HepG2 (cell line): ENCODE results near the gene BUB1. TPM values are rescaled to one million over a fixed set of nuclear protein-coding genes. Genes with fewer than 3 reads are reported as not detected.
A peak's percentile ranks its signal among the peaks of the same experiment; 100 is the strongest.

ENCODE experiments used
- AKAP8 ChIP-seq: sonication (generic); formaldehyde crosslinking; IDR thresholded peaks from 2 replicates; pipeline ENCODE4 v1.5.1; 2020; ENCODE audit warnings: mild to moderate bottlenecking, missing genetic modification reagents
- ATRX ChIP-seq: sonication (generic); formaldehyde crosslinking; IDR thresholded peaks from 2 replicates; pipeline ENCODE4 v1.4.0; 2020; ENCODE audit warnings: missing genetic modification reagents, borderline replicate concordance
- BCL6 ChIP-seq: IDR thresholded peaks from 2 replicates; pipeline ENCODE4 v1.6.1; 2016; ENCODE audit warnings: missing genetic modification reagents, missing compliant biosample characterization
- CHD4 ChIP-seq: fragments of 200-600 bp; sonication (generic); IDR thresholded peaks from 2 replicates; pipeline ENCODE4 v1.7.0; 2017; ENCODE audit warnings: mild to moderate bottlenecking, low read length, borderline replicate concordance
- FIP1L1 ChIP-seq: fragments of 200-400 bp; formaldehyde crosslinking; IDR thresholded peaks from 2 replicates; pipeline ENCODE4 v1.6.1; 2018; ENCODE audit warnings: low read depth, mild to moderate bottlenecking, low read length, moderate library complexity, borderline replicate concordance; ENCODE audit not compliant: insufficient read depth
- GATAD1 ChIP-seq: IDR thresholded peaks from 2 replicates; pipeline ENCODE4 v1.6.1; 2016; ENCODE audit warnings: missing genetic modification reagents, missing compliant biosample characterization
- HNF1B ChIP-seq: sonication (generic); formaldehyde crosslinking; IDR thresholded peaks from 2 replicates; pipeline ENCODE4 v1.5.1; 2020; ENCODE audit warnings: mild to moderate bottlenecking, moderate library complexity, missing genetic modification reagents
- KAT2B ChIP-seq: fragments of 150-350 bp; IDR thresholded peaks from 2 replicates; pipeline ENCODE4 v1.6.1; 2014; ENCODE audit warnings: low read depth, low read length, borderline replicate concordance
- RBFOX2 ChIP-seq: fragments of 200-400 bp; formaldehyde crosslinking; IDR thresholded peaks from 2 replicates; pipeline ENCODE4 v1.6.1; 2017; ENCODE audit warnings: low read depth, mild to moderate bottlenecking, low read length
- TCF12 ChIP-seq, 2 experiments: fragments of 450-650 bp in 1 of 2; sonication (generic) in 1 of 2; formaldehyde crosslinking in 1 of 2; IDR thresholded peaks; 2 replicates each; pipeline versions ENCODE4 v1.6.1 to v1.8.0; 2017 to 2022; ENCODE audit warnings: antibody characterized with exemption in 1 of 2, mild to moderate bottlenecking in 1 of 2, missing genetic modification reagents in 1 of 2, moderate library complexity in 1 of 2
- TSC22D2 ChIP-seq: sonication (generic); formaldehyde crosslinking; IDR thresholded peaks from 2 replicates; pipeline ENCODE4 v1.5.1; 2020; ENCODE audit warnings: missing genetic modification reagents, mild to moderate bottlenecking, borderline replicate concordance
- U2AF1 ChIP-seq: fragments of 200-400 bp; formaldehyde crosslinking; optimal IDR thresholded peaks from 2 replicates; pipeline ENCODE3; 2017; ENCODE audit warnings: mild to moderate bottlenecking, low read depth, low read length
- ZFYVE20 ChIP-seq: sonication (generic); formaldehyde crosslinking; IDR thresholded peaks from 2 replicates; pipeline ENCODE4 v1.8.0; 2023; ENCODE audit warnings: low read depth, mild to moderate bottlenecking, moderate library complexity, missing genetic modification reagents, borderline replicate concordance
- ZNF720 ChIP-seq: sonication (generic); formaldehyde crosslinking; IDR thresholded peaks from 2 replicates; pipeline ENCODE4 v1.4.0; 2020; ENCODE audit warnings: missing genetic modification reagents
- ZNF766 ChIP-seq: sonication (generic); formaldehyde crosslinking; IDR thresholded peaks from 2 replicates; pipeline ENCODE4 v1.5.0; 2020; ENCODE audit warnings: missing genetic modification reagents, borderline replicate concordance
- ZNF777 ChIP-seq: sonication (generic); formaldehyde crosslinking; IDR thresholded peaks from 2 replicates; pipeline ENCODE4 v1.4.0; 2020; ENCODE audit warnings: missing genetic modification reagents
- ZNF792 ChIP-seq: IDR thresholded peaks from 2 replicates; pipeline ENCODE4 v1.6.1; 2016
- polyA plus RNA-seq, 8 experiments: library from polyadenylated mRNA; depleted of rRNA in 3 of 8; stranded (reverse) in 7 of 8; unstranded in 1 of 8; fragments of >200 nt; fragmentation: Illumina TruSeq in 4 of 8; extraction: Trizol in 4 of 8; gene quantifications; 2 replicates each; pipeline versions ENCODE4 v1.2.1 to v1.2.3, GENCODE V29; 2011 to 2016; ENCODE audit warnings: low read depth in 4 of 8, missing spikeins in 1 of 8, mixed read lengths in 1 of 8; ENCODE audit not compliant: insufficient read depth in 1 of 8
- total RNA-seq, 5 experiments: library from RNA; depleted of rRNA; stranded (reverse); fragments of >200 nt; fragmentation: Illumina TruSeq; extraction: Trizol; gene quantifications; 2 replicates each; pipeline ENCODE4 v1.2.3, GENCODE V29; 2016; ENCODE audit warnings: low read depth in 1 of 5
- TF ChIP-seq, protein P1 (sequence below): sonication (generic); formaldehyde crosslinking; conservative IDR thresholded peaks from 2 replicates; pipeline ENCODE4 v1.5.0; 2020; ENCODE audit warnings: missing genetic modification reagents
- TF ChIP-seq, protein P2 (sequence below), 2 experiments: IDR thresholded peaks; 2 replicates each; pipeline ENCODE4 v1.6.1; 2011 to 2012; ENCODE audit warnings: low read length in 2 of 2, borderline replicate concordance in 1 of 2, low read depth in 1 of 2, mild to moderate bottlenecking in 1 of 2, moderate library complexity in 1 of 2
- TF ChIP-seq, protein P3 (sequence below): sonication (generic); formaldehyde crosslinking; IDR thresholded peaks from 2 replicates; pipeline ENCODE4 v1.9.0; 2022; ENCODE audit warnings: low read depth, missing genetic modification reagents

The BUB1 gene
- total and polyA plus RNA-seq, 2 of the 13 experiments (the other 11 are each of a cell fraction or from before 2014, with no cell fraction given): 27.8 to 52.6 TPM

- TF ChIP-seq ZFYVE20 (CRISPR knock-in tag) (peak; percentile 73; the same call in 1 of the 2 replicates), AKAP8 (CRISPR knock-in tag) (no peak), ZNF777 (CRISPR knock-in tag) (no peak), KAT2B (no peak), GATAD1 (peak; percentile 95), ATRX (CRISPR knock-in tag) (no peak), BCL6 (no peak), U2AF1 (no peak), RBFOX2 (peak; percentile 83), HNF1B (CRISPR knock-in tag) (peak; percentile 67; the same call in 1 of the 2 replicates), FIP1L1 (no peak), ZNF720 (no peak), CHD4 (no peak), ZNF766 (CRISPR knock-in tag) (peak; percentile 21; the same call in 1 of the 2 replicates), TSC22D2 (no peak), TCF12 (IDR thresholded peaks at IDR 0.05) (no peak), TCF12 (CRISPR knock-in tag; IDR thresholded peaks at IDR 0.05) (no peak), ZNF792 (CRISPR knock-in tag) (0 out of 2 replicates have a peak, but pooled peaks have one; percentile 49)
- TF ChIP-seq, protein P1, sequence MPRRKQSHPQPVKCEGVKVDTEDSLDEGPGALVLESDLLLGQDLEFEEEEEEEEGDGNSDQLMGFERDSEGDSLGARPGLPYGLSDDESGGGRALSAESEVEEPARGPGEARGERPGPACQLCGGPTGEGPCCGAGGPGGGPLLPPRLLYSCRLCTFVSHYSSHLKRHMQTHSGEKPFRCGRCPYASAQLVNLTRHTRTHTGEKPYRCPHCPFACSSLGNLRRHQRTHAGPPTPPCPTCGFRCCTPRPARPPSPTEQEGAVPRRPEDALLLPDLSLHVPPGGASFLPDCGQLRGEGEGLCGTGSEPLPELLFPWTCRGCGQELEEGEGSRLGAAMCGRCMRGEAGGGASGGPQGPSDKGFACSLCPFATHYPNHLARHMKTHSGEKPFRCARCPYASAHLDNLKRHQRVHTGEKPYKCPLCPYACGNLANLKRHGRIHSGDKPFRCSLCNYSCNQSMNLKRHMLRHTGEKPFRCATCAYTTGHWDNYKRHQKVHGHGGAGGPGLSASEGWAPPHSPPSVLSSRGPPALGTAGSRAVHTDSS: no peak
- TF ChIP-seq, protein P2, sequence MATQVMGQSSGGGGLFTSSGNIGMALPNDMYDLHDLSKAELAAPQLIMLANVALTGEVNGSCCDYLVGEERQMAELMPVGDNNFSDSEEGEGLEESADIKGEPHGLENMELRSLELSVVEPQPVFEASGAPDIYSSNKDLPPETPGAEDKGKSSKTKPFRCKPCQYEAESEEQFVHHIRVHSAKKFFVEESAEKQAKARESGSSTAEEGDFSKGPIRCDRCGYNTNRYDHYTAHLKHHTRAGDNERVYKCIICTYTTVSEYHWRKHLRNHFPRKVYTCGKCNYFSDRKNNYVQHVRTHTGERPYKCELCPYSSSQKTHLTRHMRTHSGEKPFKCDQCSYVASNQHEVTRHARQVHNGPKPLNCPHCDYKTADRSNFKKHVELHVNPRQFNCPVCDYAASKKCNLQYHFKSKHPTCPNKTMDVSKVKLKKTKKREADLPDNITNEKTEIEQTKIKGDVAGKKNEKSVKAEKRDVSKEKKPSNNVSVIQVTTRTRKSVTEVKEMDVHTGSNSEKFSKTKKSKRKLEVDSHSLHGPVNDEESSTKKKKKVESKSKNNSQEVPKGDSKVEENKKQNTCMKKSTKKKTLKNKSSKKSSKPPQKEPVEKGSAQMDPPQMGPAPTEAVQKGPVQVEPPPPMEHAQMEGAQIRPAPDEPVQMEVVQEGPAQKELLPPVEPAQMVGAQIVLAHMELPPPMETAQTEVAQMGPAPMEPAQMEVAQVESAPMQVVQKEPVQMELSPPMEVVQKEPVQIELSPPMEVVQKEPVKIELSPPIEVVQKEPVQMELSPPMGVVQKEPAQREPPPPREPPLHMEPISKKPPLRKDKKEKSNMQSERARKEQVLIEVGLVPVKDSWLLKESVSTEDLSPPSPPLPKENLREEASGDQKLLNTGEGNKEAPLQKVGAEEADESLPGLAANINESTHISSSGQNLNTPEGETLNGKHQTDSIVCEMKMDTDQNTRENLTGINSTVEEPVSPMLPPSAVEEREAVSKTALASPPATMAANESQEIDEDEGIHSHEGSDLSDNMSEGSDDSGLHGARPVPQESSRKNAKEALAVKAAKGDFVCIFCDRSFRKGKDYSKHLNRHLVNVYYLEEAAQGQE (IDR thresholded peaks at IDR 0.05; ENCODE audit: borderline replicate concordance in 1 of 2, low read depth in 1 of 2, low read length in 2 of 2): no peak
- TF ChIP-seq, protein P3, sequence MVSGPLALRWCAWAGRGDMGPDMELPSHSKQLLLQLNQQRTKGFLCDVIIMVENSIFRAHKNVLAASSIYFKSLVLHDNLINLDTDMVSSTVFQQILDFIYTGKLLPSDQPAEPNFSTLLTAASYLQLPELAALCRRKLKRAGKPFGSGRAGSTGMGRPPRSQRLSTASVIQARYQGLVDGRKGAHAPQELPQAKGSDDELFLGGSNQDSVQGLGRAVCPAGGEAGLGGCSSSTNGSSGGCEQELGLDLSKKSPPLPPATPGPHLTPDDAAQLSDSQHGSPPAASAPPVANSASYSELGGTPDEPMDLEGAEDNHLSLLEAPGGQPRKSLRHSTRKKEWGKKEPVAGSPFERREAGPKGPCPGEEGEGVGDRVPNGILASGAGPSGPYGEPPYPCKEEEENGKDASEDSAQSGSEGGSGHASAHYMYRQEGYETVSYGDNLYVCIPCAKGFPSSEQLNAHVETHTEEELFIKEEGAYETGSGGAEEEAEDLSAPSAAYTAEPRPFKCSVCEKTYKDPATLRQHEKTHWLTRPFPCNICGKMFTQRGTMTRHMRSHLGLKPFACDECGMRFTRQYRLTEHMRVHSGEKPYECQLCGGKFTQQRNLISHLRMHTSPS: no peak
These were observed at the start of gene BUB1 (continued) for GRCh38 chr2:110677530-110678456.
